T-helper 17 cell (primary cell): ENCODE measurements around the gene HDHD2. TPM values are rescaled to one million over a fixed set of nuclear protein-coding genes. Genes with fewer than 3 reads are reported as not detected.

Source experiments
- ATAC-seq: fragments of 150-1000 bp; cut with Tn5 transposase; 2 replicates; pipeline ENCODE4 v1.10.0; 2021; ENCODE audit warnings: mild to moderate bottlenecking, moderate library complexity
- DNase-seq, 3 donors: peaks; one replicate each; pipeline versions ENCODE4 v3.0.0 to v3.0.0-alpha.2; 2020 to 2021
- H3K9me3 ChIP-seq: one replicate; pipeline ENCODE4 v1.7.0; 2013; ENCODE audit warnings: low read length, mild to moderate bottlenecking; ENCODE audit not compliant: control insufficient read depth, poor library complexity, severe bottlenecking
- H3K27ac Mint-ChIP-seq: one replicate; pipeline ENCODE4 v1.8.0; 2022; ENCODE audit warnings: mild to moderate bottlenecking, moderate library complexity, mixed read lengths
- H3K27me3 Mint-ChIP-seq: one replicate; pipeline ENCODE4 v1.8.0; 2022; ENCODE audit warnings: mixed read lengths
- H3K36me3 Mint-ChIP-seq: one replicate; pipeline ENCODE4 v1.8.0; 2022; ENCODE audit warnings: low read depth, mixed read lengths
- H3K4me1 Mint-ChIP-seq: one replicate; pipeline ENCODE4 v1.8.0; 2022; ENCODE audit warnings: mild to moderate bottlenecking, mixed read lengths
- H3K4me3 Mint-ChIP-seq: one replicate; pipeline ENCODE4 v1.8.0; 2022; ENCODE audit warnings: mild to moderate bottlenecking, moderate library complexity, mixed read lengths
- total RNA-seq, 4 donors: library from RNA in 2 of 4; stranded (reverse) in 2 of 4; gene quantifications; one replicate each; pipeline ENCODE4 v1.2.3 and lab custom pipeline; 2022 to 2026

The HDHD2 gene
- total RNA-seq, 2 donors from 2014 or later, result 16.6 to 23.5 TPM

DNA sequence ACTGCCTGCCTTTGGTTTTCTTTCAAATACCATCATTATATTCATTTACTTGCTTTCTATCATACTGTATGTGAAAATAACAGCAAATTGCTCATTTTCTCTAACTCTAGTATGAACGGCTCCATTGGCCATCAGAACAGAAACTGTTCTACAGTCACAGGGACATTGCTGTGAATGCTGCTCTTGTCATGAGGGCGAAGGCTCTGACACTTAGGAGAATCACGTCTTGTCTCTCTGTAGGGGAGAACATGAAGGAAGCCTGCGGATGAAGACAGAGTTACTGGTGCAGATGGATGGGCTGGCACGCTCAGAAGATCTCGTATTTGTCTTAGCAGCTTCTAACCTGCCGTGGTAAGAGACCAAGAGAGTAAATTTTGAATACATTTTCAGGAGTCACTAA is 73.2 kb downstream of the HDHD2 start:
- no peak overlapping the region for H3K4me3 Mint-ChIP-seq
- H3K27me3 Mint-ChIP-seq, result peaks cover 10% of the 10 kb centered on the region
- no peak overlapping the region for H3K27ac Mint-ChIP-seq
- no peaks in the 10 kb centered on the region for H3K4me1 Mint-ChIP-seq
- peaks cover 2% of the 10 kb centered on the region for H3K36me3 Mint-ChIP-seq
- ATAC-seq (no peak), DNase-seq (no peak)
- no peaks in the 10 kb centered on the region for H3K9me3 ChIP-seq

DNA sequence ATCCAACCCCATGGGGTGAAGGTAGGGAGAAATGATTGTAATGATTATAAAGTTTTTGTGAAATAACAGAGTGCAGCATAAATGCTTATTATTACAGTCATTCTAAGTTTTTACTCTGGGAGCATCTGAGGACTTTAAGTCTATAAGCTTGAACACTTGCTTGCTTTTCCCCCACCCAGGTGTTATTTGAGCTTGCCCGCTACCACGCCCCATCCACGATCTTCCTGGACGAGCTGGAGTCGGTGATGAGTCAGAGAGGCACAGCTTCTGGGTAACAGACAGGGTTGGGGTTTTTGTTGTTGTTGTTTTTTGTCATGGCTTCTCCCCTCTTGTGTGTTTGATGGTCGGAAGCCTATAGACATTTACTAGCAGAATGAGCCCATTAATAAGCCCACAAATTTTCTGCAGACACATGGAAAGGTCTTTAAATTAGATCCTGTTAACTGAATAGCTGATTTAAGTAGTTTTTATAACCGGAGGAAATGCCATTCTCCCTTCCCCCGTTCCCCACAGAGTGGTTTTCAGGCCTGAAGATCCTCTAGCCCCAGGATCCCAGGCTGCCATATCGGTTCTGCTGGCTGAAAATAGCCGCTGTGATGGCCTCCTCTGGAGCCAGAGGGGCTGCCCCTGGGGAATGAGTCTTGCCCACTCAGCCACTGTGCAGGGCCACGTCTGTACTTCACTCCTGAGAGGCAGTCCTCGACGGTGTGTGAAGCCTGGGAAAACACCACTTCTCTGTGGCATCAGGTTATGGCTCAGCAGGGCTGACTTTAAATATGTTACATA is 75.0 kb downstream of the HDHD2 start:
- Mint-ChIP-seq H3K4me3 (no peak overlapping the region), H3K4me1 (no peaks in the 10 kb centered on the region), H3K27me3 (peaks cover 20% of the 10 kb centered on the region), H3K27ac (no peak overlapping the region), H3K36me3 (peaks cover 2% of the 10 kb centered on the region)
- no peaks in the 10 kb centered on the region for H3K9me3 ChIP-seq
- DNase-seq, result no peak
- ATAC-seq, result no peak

DNA sequence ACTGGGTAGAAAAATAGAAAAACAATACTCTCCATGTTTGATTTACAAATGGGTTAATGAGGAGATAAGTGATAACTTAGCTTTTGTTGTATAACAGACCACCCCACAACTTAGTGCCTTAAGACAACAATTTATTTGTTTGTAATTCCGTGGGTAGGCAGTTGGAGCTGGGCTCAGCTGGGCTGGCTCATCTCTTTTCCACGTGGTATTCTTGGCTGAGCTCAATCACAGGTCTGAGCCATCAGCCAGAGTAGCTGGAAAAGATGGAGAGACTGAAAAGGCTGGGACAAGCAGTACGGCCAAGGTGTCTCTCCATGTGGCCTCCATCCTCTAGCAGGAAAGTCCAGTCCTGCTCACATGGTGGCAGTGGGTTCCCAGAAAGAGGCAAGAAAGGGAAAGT is 82.7 kb downstream of the HDHD2 start:
- no peak overlapping the region for H3K27ac Mint-ChIP-seq
- ATAC-seq, result no peak
- no peaks in the 10 kb centered on the region for H3K36me3 Mint-ChIP-seq
- H3K27me3 Mint-ChIP-seq, result peaks cover 30% of the 10 kb centered on the region
- no peaks in the 10 kb centered on the region for H3K4me1 Mint-ChIP-seq
- no peak for DNase-seq
- H3K9me3 ChIP-seq, result no peaks in the 10 kb centered on the region
- H3K4me3 Mint-ChIP-seq, result no peak overlapping the region

DNA sequence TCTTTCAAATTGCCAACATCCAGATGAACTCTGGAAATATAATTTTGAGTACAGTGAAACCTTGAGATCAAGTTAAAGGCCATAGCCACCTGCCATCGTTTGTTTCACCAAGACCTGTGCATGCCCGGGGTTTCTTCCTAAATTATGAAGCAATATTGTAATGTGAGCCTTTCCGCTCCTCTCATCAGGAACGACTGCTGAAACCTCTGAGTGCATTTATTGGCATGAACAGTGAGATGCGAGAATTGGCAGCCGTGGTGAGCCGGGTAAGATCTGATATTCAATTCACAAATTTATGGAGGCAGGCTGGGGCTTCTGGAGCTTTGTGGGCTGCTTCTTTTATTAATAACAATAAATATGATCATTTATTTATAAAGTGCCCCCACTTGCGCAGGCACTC is 87.2 kb downstream of the HDHD2 start:
- H3K4me3 Mint-ChIP-seq, result no peak overlapping the region
- no peak overlapping the region for H3K27ac Mint-ChIP-seq
- no peaks in the 10 kb centered on the region for H3K9me3 ChIP-seq
- no peaks in the 10 kb centered on the region for H3K4me1 Mint-ChIP-seq
- ATAC-seq, result no peak
- peaks cover 10% of the 10 kb centered on the region for H3K27me3 Mint-ChIP-seq
- DNase-seq, result no peak
- no peaks in the 10 kb centered on the region for H3K36me3 Mint-ChIP-seq

DNA sequence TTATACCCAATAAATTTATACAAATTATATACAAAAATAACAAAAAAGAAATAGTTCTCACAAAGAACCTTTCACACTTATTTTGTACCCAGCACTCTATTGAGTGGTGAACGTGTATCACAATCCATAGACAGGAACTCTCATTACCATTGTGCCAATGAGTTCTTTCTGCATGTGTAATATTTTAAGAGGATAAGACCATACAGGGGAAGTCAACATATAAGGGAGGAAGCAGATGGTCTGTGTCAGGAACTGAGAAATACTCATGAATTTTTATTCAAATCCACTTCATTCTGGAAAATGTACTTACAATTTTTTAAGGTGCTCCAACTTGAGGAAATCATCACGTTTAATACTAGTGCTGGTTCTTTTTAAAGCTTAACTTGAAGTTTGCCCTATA is 87.8 kb downstream of the HDHD2 start:
- no peaks in the 10 kb centered on the region for H3K36me3 Mint-ChIP-seq
- H3K9me3 ChIP-seq, result no peaks in the 10 kb centered on the region
- DNase-seq (no peak), ATAC-seq (no peak)
- no peaks in the 10 kb centered on the region for H3K4me1 Mint-ChIP-seq
- peaks cover 14% of the 10 kb centered on the region for H3K27me3 Mint-ChIP-seq
- no peak overlapping the region for H3K4me3 Mint-ChIP-seq
- H3K27ac Mint-ChIP-seq, result no peak overlapping the region

Other genes starting within 250 kb of the HDHD2 start
- 10 to 100 TPM; 20.7 to 33.2 TPM for gene PIAS2, start 233.0 kb downstream of the HDHD2 start, total RNA-seq
- under 1 TPM; 0.86 to 0.97 TPM for gene KATNAL2, start 232.9 kb downstream of the HDHD2 start, total RNA-seq
- gene ELOA2, start 114.9 kb downstream of the HDHD2 start, total RNA-seq, result not detected
- gene IER3IP1, start 25.9 kb upstream of the HDHD2 start, total RNA-seq, result 1 to 10 TPM; 4.9 to 5.0 TPM
- not detected for gene SKOR2, start 101.2 kb upstream of the HDHD2 start, total RNA-seq